ENCODE data around the gene SRSF8.

The SRSF8 gene

DNA sequence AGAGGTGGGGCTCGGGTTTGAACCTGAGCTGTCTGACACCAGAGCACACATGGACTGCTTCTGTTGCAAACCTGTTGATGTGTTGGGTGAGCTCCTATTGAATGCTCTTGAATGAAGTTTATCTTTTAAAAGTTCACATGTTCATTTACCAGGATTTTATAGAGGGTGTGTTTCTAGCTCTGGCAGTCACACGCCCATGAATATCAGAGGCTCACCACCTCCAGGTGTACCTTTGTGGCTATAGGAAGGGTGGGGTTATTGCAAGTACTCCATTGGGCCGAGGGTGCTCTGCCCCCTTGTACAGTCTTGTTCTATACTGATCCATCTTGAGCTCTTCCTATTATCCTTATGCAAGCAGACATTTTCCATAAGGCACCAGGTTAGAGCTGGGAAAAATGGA, 32.1 kb downstream of the SRSF8 start:
- TF ChIP-seq, protein P1, sequence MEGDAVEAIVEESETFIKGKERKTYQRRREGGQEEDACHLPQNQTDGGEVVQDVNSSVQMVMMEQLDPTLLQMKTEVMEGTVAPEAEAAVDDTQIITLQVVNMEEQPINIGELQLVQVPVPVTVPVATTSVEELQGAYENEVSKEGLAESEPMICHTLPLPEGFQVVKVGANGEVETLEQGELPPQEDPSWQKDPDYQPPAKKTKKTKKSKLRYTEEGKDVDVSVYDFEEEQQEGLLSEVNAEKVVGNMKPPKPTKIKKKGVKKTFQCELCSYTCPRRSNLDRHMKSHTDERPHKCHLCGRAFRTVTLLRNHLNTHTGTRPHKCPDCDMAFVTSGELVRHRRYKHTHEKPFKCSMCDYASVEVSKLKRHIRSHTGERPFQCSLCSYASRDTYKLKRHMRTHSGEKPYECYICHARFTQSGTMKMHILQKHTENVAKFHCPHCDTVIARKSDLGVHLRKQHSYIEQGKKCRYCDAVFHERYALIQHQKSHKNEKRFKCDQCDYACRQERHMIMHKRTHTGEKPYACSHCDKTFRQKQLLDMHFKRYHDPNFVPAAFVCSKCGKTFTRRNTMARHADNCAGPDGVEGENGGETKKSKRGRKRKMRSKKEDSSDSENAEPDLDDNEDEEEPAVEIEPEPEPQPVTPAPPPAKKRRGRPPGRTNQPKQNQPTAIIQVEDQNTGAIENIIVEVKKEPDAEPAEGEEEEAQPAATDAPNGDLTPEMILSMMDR (conservative IDR thresholded peaks at IDR 0.05): no peak
- no peak overlapping the region for H3K27ac ChIP-seq

DNA sequence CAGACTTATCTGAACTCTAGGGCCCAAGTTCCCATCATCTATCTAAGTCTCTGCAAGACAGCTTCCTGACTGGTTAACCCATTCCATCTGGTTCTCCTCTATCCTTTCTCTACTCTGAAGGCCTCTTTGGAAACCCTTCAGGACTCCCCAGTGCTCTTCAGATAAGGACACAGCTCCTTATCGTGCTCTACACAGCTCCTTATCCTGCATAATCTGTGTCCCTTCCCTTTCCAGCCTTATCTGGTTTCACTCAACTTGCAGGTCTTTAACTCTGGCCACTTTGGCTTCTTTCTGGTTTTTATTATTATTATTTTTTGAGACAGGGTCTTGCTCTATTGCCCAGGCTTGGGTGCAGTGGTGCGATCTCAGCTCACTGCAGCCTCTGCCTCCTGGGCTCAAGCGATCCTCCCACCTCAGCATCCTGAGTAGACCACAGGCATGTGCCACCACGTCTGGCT, 33.5 kb downstream of the SRSF8 start:
- no peak overlapping the region for H3K27ac ChIP-seq
- TF ChIP-seq, protein P1 (conservative IDR thresholded peaks at IDR 0.05): no peak

DNA sequence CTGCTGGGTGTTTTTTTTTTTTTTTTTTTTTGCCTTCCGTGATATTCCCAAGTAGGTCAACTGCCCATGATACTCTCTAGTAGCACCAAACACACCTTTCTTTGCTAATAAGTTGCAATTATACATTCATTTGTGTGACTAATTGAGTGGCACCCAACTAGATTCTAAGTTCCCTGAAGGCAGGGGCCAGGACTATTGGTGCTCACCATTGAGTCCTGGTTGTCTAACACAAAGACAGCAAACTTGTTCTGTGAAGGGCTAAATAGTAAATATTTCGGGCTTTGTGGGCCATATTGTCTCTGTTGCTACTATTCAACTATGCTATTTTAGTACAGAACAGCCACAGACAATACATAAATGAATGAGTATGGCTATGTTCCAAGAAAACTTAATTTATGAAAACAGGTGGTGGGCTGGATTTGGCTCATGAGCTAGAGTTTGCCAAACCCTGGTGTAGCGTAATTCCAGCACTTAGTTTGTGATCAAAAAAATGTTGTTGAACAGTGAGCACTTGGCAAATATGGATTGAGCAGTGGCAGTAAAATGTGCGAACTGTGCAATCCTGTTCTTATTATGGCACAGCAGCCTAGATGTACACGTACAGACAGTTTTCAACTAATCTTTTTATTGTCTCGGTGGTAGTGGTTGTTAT, 34.3 kb downstream of the SRSF8 start:
- no peak overlapping the region for H3K27ac ChIP-seq
- TF ChIP-seq, protein P1 (conservative IDR thresholded peaks at IDR 0.05): no peak

DNA sequence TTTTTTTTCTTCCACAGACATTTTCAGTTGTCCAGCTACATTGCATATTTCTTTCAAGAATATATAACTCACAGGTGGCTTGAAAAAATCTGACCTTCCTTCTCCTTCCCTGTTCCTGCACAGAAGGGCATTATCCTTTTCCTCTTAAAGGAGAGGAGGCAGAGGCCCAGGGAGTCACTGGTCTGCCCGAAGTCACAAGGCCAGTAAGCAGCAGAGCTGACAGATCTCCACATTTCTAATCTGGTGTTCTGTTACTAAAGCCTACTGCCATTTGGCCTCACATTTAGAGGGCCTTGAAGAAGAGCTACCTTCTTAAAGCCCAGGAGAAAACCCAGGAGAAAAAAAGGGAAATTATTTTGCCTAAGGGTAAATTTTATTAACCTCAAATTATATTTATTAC, 35.2 kb downstream of the SRSF8 start:
- TF ChIP-seq, protein P1 (conservative IDR thresholded peaks at IDR 0.05): no peak

DNA sequence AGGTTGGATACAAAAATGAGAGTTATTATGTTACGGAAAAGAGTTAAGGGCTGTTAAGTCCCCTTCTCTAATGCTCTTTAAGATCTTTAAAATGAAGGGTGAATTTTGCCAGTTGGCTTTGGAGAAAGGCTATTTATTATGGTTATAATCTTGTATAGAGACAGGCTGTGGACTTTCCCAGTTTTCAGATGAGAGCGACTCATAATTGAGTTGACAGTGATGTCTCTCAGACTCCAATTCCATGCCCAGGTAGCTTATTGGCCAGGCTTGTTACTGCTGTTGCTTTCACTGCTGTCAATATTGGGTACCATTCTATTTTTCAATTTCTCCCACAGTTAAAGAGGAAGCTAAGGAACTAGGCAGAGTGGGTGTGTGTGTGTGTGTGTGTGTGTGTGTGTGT, 36.0 kb downstream of the SRSF8 start:
- TF ChIP-seq, protein P1 (conservative IDR thresholded peaks at IDR 0.05): no peak
- H3K27ac ChIP-seq: no peak overlapping the region

More for the DNA sequence above, 35.2 kb downstream of the SRSF8 start:
- no peak overlapping the region for H3K27ac ChIP-seq

DNA sequence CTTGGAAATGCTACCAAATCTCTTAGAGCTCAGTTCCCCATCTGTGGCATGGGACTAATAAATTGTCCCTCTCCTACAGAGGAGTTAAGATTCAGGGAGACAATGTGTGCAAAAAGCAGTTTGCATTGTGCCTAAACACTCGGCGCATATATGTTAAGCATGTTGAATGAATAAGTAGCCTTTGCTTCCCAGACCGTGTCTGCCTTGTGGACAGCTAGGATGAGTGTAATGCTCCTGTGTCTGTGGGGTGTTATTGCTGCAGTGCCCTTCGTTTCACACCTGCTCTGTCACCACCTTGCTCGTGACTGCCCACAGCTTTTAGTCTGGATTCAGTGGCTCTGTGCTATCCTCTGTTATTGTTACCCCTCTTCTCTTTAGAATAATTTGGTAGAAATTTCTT, 37.0 kb downstream of the SRSF8 start:
- H3K27ac ChIP-seq: no peak overlapping the region
- TF ChIP-seq, protein P1 (conservative IDR thresholded peaks at IDR 0.05): no peak

DNA sequence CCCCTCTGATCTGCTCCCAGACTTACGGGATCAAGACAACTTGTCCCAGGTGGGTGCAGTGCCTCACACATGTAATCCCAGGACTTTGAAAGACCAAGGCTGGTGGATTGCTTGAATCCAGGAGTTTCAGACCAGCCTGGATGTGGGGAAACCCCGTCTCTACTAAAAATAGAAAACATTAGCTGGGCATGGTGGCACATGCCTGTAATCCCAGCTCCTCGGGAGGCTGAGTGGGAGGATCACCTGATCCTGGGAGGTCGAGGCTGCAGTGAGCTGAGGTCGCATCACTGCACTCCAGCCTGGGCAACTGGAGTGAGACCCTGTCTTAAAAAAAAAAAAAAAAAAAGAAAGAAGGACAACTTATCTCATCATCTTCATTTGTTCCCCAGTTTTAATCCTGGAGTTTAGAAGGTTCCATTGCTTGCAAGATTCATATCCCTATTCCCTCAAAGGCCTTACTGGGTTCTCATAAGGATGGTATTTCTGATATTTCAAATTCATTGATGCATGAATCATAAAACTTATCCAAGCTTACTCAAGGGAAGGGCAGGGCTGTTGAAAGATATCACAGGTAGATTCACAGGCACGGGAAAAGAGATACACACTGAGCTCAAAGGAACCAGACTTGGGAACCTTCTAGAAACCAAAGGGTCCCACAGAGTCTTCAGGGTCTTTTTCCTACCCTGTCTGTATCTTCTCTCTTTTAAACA, 37.6 kb downstream of the SRSF8 start:
- TF ChIP-seq, protein P1 (conservative IDR thresholded peaks at IDR 0.05): no peak
- H3K27ac ChIP-seq: no peak overlapping the region

All from VCaP (cell line).